ENCODE results near the gene CLSTN2.

CLSTN2 gene

GRCh38 chr3:140529096-140529495 lies 594.1 kb downstream of the CLSTN2 start:
- DNase-seq = no peak

GRCh38 chr3:140529558-140529957 lies 594.6 kb downstream of the CLSTN2 start:
- no peak for DNase-seq

- no peak for DNase-seq
Measured at GRCh38 chr3:140530131-140530530, 595.1 kb downstream of the CLSTN2 start.

GRCh38 chr3:140530603-140531002 lies 595.6 kb downstream of the CLSTN2 start:
- no peak for DNase-seq

- no peak for DNase-seq
Measured at GRCh38 chr3:140532793-140533330, 597.9 kb downstream of the CLSTN2 start.

GRCh38 chr3:140536926-140537726 lies 602.1 kb downstream of the CLSTN2 start:
- DNase-seq = no peak

- DNase-seq = no peak
Measured at GRCh38 chr3:140537727-140538082, 602.7 kb downstream of the CLSTN2 start.

GRCh38 chr3:140540262-140540661 lies 605.3 kb downstream of the CLSTN2 start:
- DNase-seq = no peak

- no peak for DNase-seq
Measured at GRCh38 chr3:140541975-140542653, 607.1 kb downstream of the CLSTN2 start.

GRCh38 chr3:140545197-140545596 lies 610.2 kb downstream of the CLSTN2 start:
- DNase-seq = no peak

- DNase-seq = no peak
Measured at GRCh38 chr3:140545756-140546155, 610.8 kb downstream of the CLSTN2 start.

- no peak for DNase-seq
Measured at GRCh38 chr3:140546649-140547048, 611.7 kb downstream of the CLSTN2 start.

GRCh38 chr3:140552403-140552802 lies 617.4 kb downstream of the CLSTN2 start:
- DNase-seq = no peak

- no peak for DNase-seq
Measured at GRCh38 chr3:140552898-140553297, 617.9 kb downstream of the CLSTN2 start.

GRCh38 chr3:140553591-140553990 lies 618.6 kb downstream of the CLSTN2 start:
- no peak for DNase-seq

GRCh38 chr3:140555666-140556065 lies 620.7 kb downstream of the CLSTN2 start:
- no peak for DNase-seq

- no peak for DNase-seq
Measured at GRCh38 chr3:140557476-140557875, 622.5 kb downstream of the CLSTN2 start.

GRCh38 chr3:140559546-140559945 lies 624.6 kb downstream of the CLSTN2 start:
- no peak for DNase-seq

- no peak for DNase-seq
Measured at GRCh38 chr3:140563206-140563760, 628.3 kb downstream of the CLSTN2 start.

- no peak for DNase-seq
Measured at GRCh38 chr3:140568131-140568530, 633.1 kb downstream of the CLSTN2 start.

- DNase-seq = no peak
Measured at GRCh38 chr3:140568842-140569520, 634.0 kb downstream of the CLSTN2 start.

GRCh38 chr3:140570602-140571001 lies 635.6 kb downstream of the CLSTN2 start:
- no peak for DNase-seq

- DNase-seq = no peak
Measured at GRCh38 chr3:140571836-140572235, 636.9 kb downstream of the CLSTN2 start.
